Thoracic aorta (tissue), 2 donors: ENCODE data around the gene HYDIN. TPM values are rescaled to one million over a fixed set of nuclear protein-coding genes. Genes with fewer than 3 reads are reported as not detected.

ENCODE experiments used
- ATAC-seq: fragments of 150-250 bp; one replicate; pipeline ENCODE4 v1.8.0; 2017; ENCODE audit warnings: low read depth; ENCODE audit not compliant: insufficient number of reproducible peaks, low FRiP score
- DNase-seq: peaks from one replicate; pipeline ENCODE4 v3.0.0-alpha.2; 2020; ENCODE audit warnings: low spot score
- H3K27ac ChIP-seq, 2 donors: fragments of 200-600 bp; sonication (generic); 1 replicate in 1 of 2; 2 replicates in 1 of 2; pipeline ENCODE4 v1.5.1; 2016; ENCODE audit warnings: mild to moderate bottlenecking in 2 of 2, moderate library complexity in 2 of 2
- H3K27me3 ChIP-seq: fragments of 200-600 bp; sonication (generic); replicated peaks from 2 replicates; pipeline ENCODE4 v1.6.0; 2016; ENCODE audit warnings: mild to moderate bottlenecking; ENCODE audit not compliant: insufficient read depth
- H3K36me3 ChIP-seq: fragments of 200-600 bp; sonication (generic); one replicate; pipeline ENCODE4 v1.5.1; 2016
- H3K4me1 ChIP-seq, 2 donors: fragments of 200-600 bp; sonication (generic); 1 replicate in 1 of 2; 2 replicates in 1 of 2; pipeline versions ENCODE4 v1.5.1 to v1.6.0; 2016; ENCODE audit warnings: low read depth in 2 of 2, mild to moderate bottlenecking in 1 of 2; ENCODE audit not compliant: control insufficient read depth in 1 of 2
- H3K4me3 ChIP-seq: fragments of 200-600 bp; sonication (generic); 2 replicates; pipeline ENCODE4 v1.5.1; 2016; ENCODE audit warnings: mild to moderate bottlenecking
- H3K9me3 ChIP-seq: fragments of 200-600 bp; sonication (generic); 2 replicates; pipeline ENCODE4 v1.5.1; 2016
- CTCF ChIP-seq: fragments of 200-600 bp; sonication (generic); IDR thresholded peaks from one replicate; pipeline ENCODE4 v1.5.1; 2019; ENCODE audit warnings: antibody characterized with exemption
- total RNA-seq, 2 donors: library from RNA; depleted of rRNA; stranded (reverse); fragments of >200 nt; gene quantifications; one replicate each; pipeline versions ENCODE4 v1.1.0 to v1.2.3, GENCODE V29; 2016

HYDIN gene
- total RNA-seq, 2 donors from 2014 or later: 4.3 to 5.4 TPM

GRCh38 chr16:71246309-71246708 lies 15.8 kb upstream of the HYDIN start:
- H3K36me3 ChIP-seq: no peaks in the 10 kb centered on the region
- H3K27me3 ChIP-seq: no peaks in the 10 kb centered on the region
- no peak for TF ChIP-seq CTCF
- H3K4me3 ChIP-seq: no peak overlapping the region
- ATAC-seq (no peak), DNase-seq (no peak)
- H3K9me3 ChIP-seq: no peaks in the 10 kb centered on the region
- no peaks in the 10 kb centered on the region for H3K4me1 ChIP-seq
- no peak overlapping the region for H3K27ac ChIP-seq

DNA sequence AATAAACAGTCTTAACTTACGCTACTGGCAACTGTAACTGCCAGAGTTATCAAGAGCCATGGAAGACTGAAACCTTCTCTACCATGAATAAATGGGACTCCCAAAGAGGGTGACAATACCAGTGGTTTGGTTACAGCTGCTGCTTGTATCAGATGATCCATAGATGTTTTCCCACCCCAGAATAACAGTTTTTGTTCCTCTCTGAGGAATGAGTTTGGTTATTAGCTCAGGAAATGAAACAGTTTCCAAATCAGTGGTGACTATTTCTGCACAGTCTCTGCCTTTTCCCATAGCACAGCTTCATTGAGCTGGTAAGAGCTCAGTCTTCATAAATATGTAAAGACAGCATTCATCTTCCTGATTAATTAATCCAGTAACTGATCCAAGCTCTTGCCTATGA lies 14.0 kb upstream of the HYDIN start:
- H3K9me3 ChIP-seq: no peaks in the 10 kb centered on the region
- no peaks in the 10 kb centered on the region for H3K36me3 ChIP-seq
- DNase-seq: no peak
- no peak overlapping the region for H3K4me3 ChIP-seq
- no peak for ATAC-seq
- no peak overlapping the region for H3K27ac ChIP-seq
- no peaks in the 10 kb centered on the region for H3K27me3 ChIP-seq
- no peak for TF ChIP-seq CTCF
- no peaks in the 10 kb centered on the region for H3K4me1 ChIP-seq

GRCh38 chr16:71242601-71243000 lies 12.1 kb upstream of the HYDIN start:
- no peak overlapping the region for H3K27ac ChIP-seq
- no peak for TF ChIP-seq CTCF
- no peak for ATAC-seq

DNA sequence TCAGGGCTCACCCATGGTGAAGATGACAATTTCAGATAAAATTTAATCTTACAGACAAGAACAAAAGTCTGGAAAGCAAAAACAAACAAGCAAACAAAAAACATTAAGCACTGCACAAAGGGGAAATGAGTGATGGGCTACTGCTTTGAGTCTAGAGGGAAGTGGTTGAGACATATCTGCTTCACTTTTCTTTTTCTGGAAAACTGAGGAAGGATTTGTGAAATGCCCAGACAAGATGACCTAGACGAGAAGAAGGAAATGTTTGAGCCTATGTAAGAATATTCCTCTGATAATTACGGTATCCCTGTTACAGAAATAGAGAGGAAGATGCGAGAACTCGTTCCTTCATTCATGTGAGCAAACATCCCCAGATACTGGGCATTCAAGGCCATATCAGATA lies 11.5 kb upstream of the HYDIN start:
- no peak overlapping the region for H3K4me3 ChIP-seq
- no peaks in the 10 kb centered on the region for H3K4me1 ChIP-seq
- H3K27ac ChIP-seq: no peak overlapping the region
- H3K36me3 ChIP-seq: no peaks in the 10 kb centered on the region
- no peak for DNase-seq
- TF ChIP-seq CTCF: no peak
- no peaks in the 10 kb centered on the region for H3K9me3 ChIP-seq
- no peak for ATAC-seq
- no peaks in the 10 kb centered on the region for H3K27me3 ChIP-seq

More at GRCh38 chr16:71242601-71243000, 12.1 kb upstream of the HYDIN start:
- no peaks in the 10 kb centered on the region for H3K9me3 ChIP-seq
- no peaks in the 10 kb centered on the region for H3K36me3 ChIP-seq
- no peak for DNase-seq
- H3K4me1 ChIP-seq: no peaks in the 10 kb centered on the region
- H3K4me3 ChIP-seq: no peak overlapping the region
- no peaks in the 10 kb centered on the region for H3K27me3 ChIP-seq

DNA sequence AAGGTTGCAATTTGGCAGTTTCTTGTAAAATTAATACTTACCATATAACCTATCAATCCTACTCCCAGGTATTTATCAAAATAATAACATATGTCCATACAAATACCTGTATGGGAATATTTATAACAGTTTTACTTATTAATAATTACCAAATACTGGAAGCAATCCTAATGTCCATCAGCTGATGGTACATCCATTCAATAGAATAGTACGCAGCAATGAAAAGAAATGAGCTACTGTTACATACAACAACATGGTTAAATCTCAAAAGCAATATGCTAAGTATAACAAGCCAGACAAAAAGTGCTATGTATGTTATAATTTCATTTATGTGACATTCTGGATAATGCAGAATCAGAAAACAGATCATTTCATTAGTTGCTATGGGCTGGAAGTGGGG lies 1.2 kb downstream of the HYDIN start:
- Histone ChIP-seq H3K4me1 (no peaks in the 10 kb centered on the region), H3K9me3 (peaks cover 9% of the 10 kb centered on the region), H3K4me3 (no peak overlapping the region), H3K27ac (no peak overlapping the region), H3K36me3 (no peaks in the 10 kb centered on the region), H3K27me3 (no peaks in the 10 kb centered on the region)
- no peak for DNase-seq
- no peak for TF ChIP-seq CTCF
- ATAC-seq: no peak
